ENCODE results near the gene NFAT5.

The NFAT5 gene

GRCh38 chr16:69535123-69536050 lies 30.4 kb upstream of the NFAT5 start:
- H2AFZ ChIP-seq (ENCODE audit: low read depth, low read length) = no peak overlapping the region
- H3K9me3 ChIP-seq (ENCODE audit: insufficient read depth, low read length) = no peaks in the 10 kb centered on the region
- H3K4me2 ChIP-seq (ENCODE audit: low read length) = no peak overlapping the region
- H3K79me2 ChIP-seq (ENCODE audit: low read length) = no peaks in the 10 kb centered on the region
- H3K4me1 ChIP-seq (ENCODE audit: low read length) = peaks cover 47% of the 10 kb centered on the region
- H3K27ac ChIP-seq (ENCODE audit: low read length) = no peak overlapping the region
- no peak for TF ChIP-seq EZH2phosphoT487 (IDR thresholded peaks at IDR 0.05; ENCODE audit: low read depth)
- TF ChIP-seq, protein P1, sequence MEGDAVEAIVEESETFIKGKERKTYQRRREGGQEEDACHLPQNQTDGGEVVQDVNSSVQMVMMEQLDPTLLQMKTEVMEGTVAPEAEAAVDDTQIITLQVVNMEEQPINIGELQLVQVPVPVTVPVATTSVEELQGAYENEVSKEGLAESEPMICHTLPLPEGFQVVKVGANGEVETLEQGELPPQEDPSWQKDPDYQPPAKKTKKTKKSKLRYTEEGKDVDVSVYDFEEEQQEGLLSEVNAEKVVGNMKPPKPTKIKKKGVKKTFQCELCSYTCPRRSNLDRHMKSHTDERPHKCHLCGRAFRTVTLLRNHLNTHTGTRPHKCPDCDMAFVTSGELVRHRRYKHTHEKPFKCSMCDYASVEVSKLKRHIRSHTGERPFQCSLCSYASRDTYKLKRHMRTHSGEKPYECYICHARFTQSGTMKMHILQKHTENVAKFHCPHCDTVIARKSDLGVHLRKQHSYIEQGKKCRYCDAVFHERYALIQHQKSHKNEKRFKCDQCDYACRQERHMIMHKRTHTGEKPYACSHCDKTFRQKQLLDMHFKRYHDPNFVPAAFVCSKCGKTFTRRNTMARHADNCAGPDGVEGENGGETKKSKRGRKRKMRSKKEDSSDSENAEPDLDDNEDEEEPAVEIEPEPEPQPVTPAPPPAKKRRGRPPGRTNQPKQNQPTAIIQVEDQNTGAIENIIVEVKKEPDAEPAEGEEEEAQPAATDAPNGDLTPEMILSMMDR (IDR thresholded peaks at IDR 0.05; ENCODE audit: low read depth, low read length) = no peak
- H3K9ac ChIP-seq (ENCODE audit: low read length) = no peak overlapping the region
- no peak overlapping the region for H3K4me3 ChIP-seq (ENCODE audit: low read length)
- H3K27me3 ChIP-seq (ENCODE audit: low read depth, low read length) = peaks cover 7% of the 10 kb centered on the region
- no peaks in the 10 kb centered on the region for H3K36me3 ChIP-seq (replicated peaks; ENCODE audit: low read depth, low read length)
- no peaks in the 10 kb centered on the region for H4K20me1 ChIP-seq (ENCODE audit: insufficient read depth, low read length)

DNA sequence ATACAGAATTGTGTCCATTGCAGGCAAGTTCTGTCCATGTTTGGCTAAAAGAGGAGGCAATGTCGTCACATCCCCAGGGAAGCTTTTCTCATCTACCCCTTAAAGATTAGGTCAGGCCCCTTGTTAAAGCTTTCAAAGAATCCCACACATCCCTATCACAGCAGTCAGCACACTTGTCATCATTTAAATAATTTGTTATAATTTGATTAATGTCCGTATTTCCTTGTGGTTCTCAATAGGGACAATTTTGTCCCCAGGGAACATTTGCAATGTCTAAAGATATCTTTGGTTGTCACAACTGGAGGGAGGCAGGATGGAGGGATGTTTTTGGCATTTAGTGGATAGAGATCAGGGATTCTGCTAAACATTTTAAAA lies 28.1 kb upstream of the NFAT5 start:
- Histone ChIP-seq H3K27me3 (ENCODE audit: low read depth, low read length) (peaks cover 3% of the 10 kb centered on the region), H3K4me2 (ENCODE audit: low read length) (no peak overlapping the region), H4K20me1 (ENCODE audit: insufficient read depth, low read length) (no peaks in the 10 kb centered on the region), H2AFZ (ENCODE audit: low read depth, low read length) (no peak overlapping the region), H3K36me3 (replicated peaks; ENCODE audit: low read depth, low read length) (no peaks in the 10 kb centered on the region), H3K9ac (ENCODE audit: low read length) (no peak overlapping the region), H3K27ac (ENCODE audit: low read length) (no peak overlapping the region), H3K79me2 (ENCODE audit: low read length) (no peaks in the 10 kb centered on the region), H3K4me1 (ENCODE audit: low read length) (peaks cover 45% of the 10 kb centered on the region), H3K4me3 (ENCODE audit: low read length) (no peak overlapping the region), H3K9me3 (ENCODE audit: insufficient read depth, low read length) (no peaks in the 10 kb centered on the region)
- no peak for TF ChIP-seq EZH2phosphoT487 (IDR thresholded peaks at IDR 0.05; ENCODE audit: low read depth)

GRCh38 chr16:69538808-69539207 lies 27.0 kb upstream of the NFAT5 start:
- no peaks in the 10 kb centered on the region for H3K27me3 ChIP-seq (ENCODE audit: low read depth, low read length)
- H3K4me1 ChIP-seq (ENCODE audit: low read length) = peaks cover 41% of the 10 kb centered on the region
- H3K4me2 ChIP-seq (ENCODE audit: low read length) = no peak overlapping the region
- no peaks in the 10 kb centered on the region for H3K9me3 ChIP-seq (ENCODE audit: insufficient read depth, low read length)
- H4K20me1 ChIP-seq (ENCODE audit: insufficient read depth, low read length) = no peaks in the 10 kb centered on the region
- no peaks in the 10 kb centered on the region for H3K36me3 ChIP-seq (replicated peaks; ENCODE audit: low read depth, low read length)
- no peak overlapping the region for H2AFZ ChIP-seq (ENCODE audit: low read depth, low read length)
- no peak for TF ChIP-seq EZH2phosphoT487 (IDR thresholded peaks at IDR 0.05; ENCODE audit: low read depth)
- TF ChIP-seq, protein P1 (IDR thresholded peaks at IDR 0.05; ENCODE audit: low read depth, low read length) = no peak
- no peaks in the 10 kb centered on the region for H3K79me2 ChIP-seq (ENCODE audit: low read length)
- H3K27ac ChIP-seq (ENCODE audit: low read length) = no peak overlapping the region
- H3K4me3 ChIP-seq (ENCODE audit: low read length) = no peak overlapping the region
- H3K9ac ChIP-seq (ENCODE audit: low read length) = no peak overlapping the region

- Histone ChIP-seq H3K79me2 (ENCODE audit: low read length) (no peaks in the 10 kb centered on the region), H3K27me3 (ENCODE audit: low read depth, low read length) (no peaks in the 10 kb centered on the region), H3K9me3 (ENCODE audit: insufficient read depth, low read length) (no peaks in the 10 kb centered on the region), H2AFZ (ENCODE audit: low read depth, low read length) (no peak overlapping the region), H3K4me3 (ENCODE audit: low read length) (no peak overlapping the region), H3K4me1 (ENCODE audit: low read length) (peaks cover 30% of the 10 kb centered on the region), H3K36me3 (replicated peaks; ENCODE audit: low read depth, low read length) (no peaks in the 10 kb centered on the region), H4K20me1 (ENCODE audit: insufficient read depth, low read length) (no peaks in the 10 kb centered on the region), H3K4me2 (ENCODE audit: low read length) (no peak overlapping the region), H3K9ac (ENCODE audit: low read length) (no peak overlapping the region), H3K27ac (ENCODE audit: low read length) (no peak overlapping the region)
- TF ChIP-seq EZH2phosphoT487 (IDR thresholded peaks at IDR 0.05; ENCODE audit: low read depth) = no peak
- TF ChIP-seq, protein P1 (IDR thresholded peaks at IDR 0.05; ENCODE audit: low read depth, low read length) = no peak
These were observed 22.8 kb upstream of the NFAT5 start for GRCh38 chr16:69542974-69543373.
